T-cell (primary cell): ENCODE data around the gene NFIA. TPM values are rescaled to one million over a fixed set of nuclear protein-coding genes. Genes with fewer than 3 reads are reported as not detected.

Source experiments
- ATAC-seq, 4 experiments: fragments of 200-7000 bp in 3 of 4; fragments of 150-1000 bp in 1 of 4; cut with Tn5 transposase; replicated peaks in 1 of 4; 1 replicate in 3 of 4; 2 replicates in 1 of 4; pipeline ENCODE4 v1.10.0; 2021; ENCODE audit warnings: moderate library complexity in 3 of 4, mild to moderate bottlenecking in 2 of 4, moderate number of reproducible peaks in 1 of 4
- CTCF ChIA-PET, 2 donors: fragments of 300-600 bp; sonication (Branson Sonifier 250); formaldehyde crosslinking; loops; one replicate each; lab custom pipeline; 2022; ENCODE audit warnings: antibody characterized with exemption in 2 of 2; lab: Charles Lee
- POLR2A ChIA-PET, 2 donors: fragments of 300-600 bp; sonication (Branson Sonifier 250); formaldehyde crosslinking; loops; one replicate each; lab custom pipeline; 2022; ENCODE audit warnings: antibody characterized with exemption in 2 of 2; lab: Charles Lee
- DNase-seq, 35 experiments: peaks; one replicate each; pipeline versions ENCODE4 v3.0.0 to v3.0.0-alpha.2; 2013 to 2023
- H3K27ac ChIP-seq: one replicate; pipeline ENCODE4 v1.5.1; 2013; ENCODE audit warnings: low read length
- H3K27me3 ChIP-seq, 2 experiments: replicated peaks in 1 of 2; 1 replicate in 1 of 2; 2 replicates in 1 of 2; pipeline versions ENCODE4 v1.6.1 to v1.7.0; 2013; ENCODE audit warnings: low read length in 1 of 2, mixed read lengths in 1 of 2; ENCODE audit not compliant: control insufficient read depth in 2 of 2, insufficient read depth in 2 of 2; ENCODE audit errors: extremely low read depth in 1 of 2
- H3K36me3 ChIP-seq, 2 donors: 1 replicate in 1 of 2; 2 replicates in 1 of 2; pipeline versions ENCODE4 v1.6.1 to v1.7.0; 2013; ENCODE audit warnings: low read length in 1 of 2; ENCODE audit not compliant: control insufficient read depth in 2 of 2, insufficient read depth in 1 of 2; ENCODE audit errors: extremely low read depth in 1 of 2
- H3K4me1 ChIP-seq, 2 experiments: 1 replicate in 1 of 2; 2 replicates in 1 of 2; pipeline versions ENCODE4 v1.6.1 to v1.7.0; 2013; ENCODE audit warnings: low read length in 2 of 2, mixed read lengths in 1 of 2; ENCODE audit not compliant: insufficient read depth in 2 of 2, control insufficient read depth in 1 of 2; ENCODE audit errors: extremely low read depth in 1 of 2
- H3K4me3 ChIP-seq, 2 donors: 1 replicate in 1 of 2; 2 replicates in 1 of 2; pipeline versions ENCODE4 v1.5.1 to v1.7.0; 2013; ENCODE audit warnings: mild to moderate bottlenecking in 2 of 2, low read length in 1 of 2, moderate library complexity in 1 of 2; ENCODE audit not compliant: control insufficient read depth in 1 of 2; ENCODE audit errors: extremely low read depth in 1 of 2
- H3K9me3 ChIP-seq: 2 replicates; pipeline ENCODE4 v1.7.0; 2013
- H3K27ac Mint-ChIP-seq, 2 donors: one replicate each; pipeline ENCODE4 v1.8.0; 2020 to 2021; ENCODE audit warnings: mild to moderate bottlenecking in 2 of 2, mixed read lengths in 2 of 2
- H3K27me3 Mint-ChIP-seq, 2 donors: one replicate each; pipeline ENCODE4 v1.8.0; 2021 to 2022; ENCODE audit warnings: mixed read lengths in 2 of 2
- H3K36me3 Mint-ChIP-seq: one replicate; pipeline ENCODE4 v1.8.0; 2021; ENCODE audit warnings: mixed read lengths
- H3K4me1 Mint-ChIP-seq, 3 donors: one replicate each; pipeline ENCODE4 v1.8.0; 2020 to 2022; ENCODE audit warnings: mixed read lengths in 3 of 3, mild to moderate bottlenecking in 1 of 3
- H3K4me3 Mint-ChIP-seq, 3 donors: one replicate each; pipeline ENCODE4 v1.8.0; 2020 to 2022; ENCODE audit warnings: mild to moderate bottlenecking in 3 of 3, mixed read lengths in 3 of 3, moderate library complexity in 3 of 3
- H3K9me3 Mint-ChIP-seq, 3 donors: one replicate each; pipeline ENCODE4 v1.8.0; 2020 to 2022; ENCODE audit warnings: mixed read lengths in 3 of 3
- WGBS: methylation state at CpG from one replicate; pipeline ENCODE4 v1.1.5; 2013; ENCODE audit warnings: missing lambda C conversion rate; ENCODE audit not compliant: insufficient coverage; 5-methylcytosine and 5-hydroxymethylcytosine counted together
- total RNA-seq, 35 experiments: library from RNA in 6 of 35; stranded (reverse) in 6 of 35; fragments of 120-200 nt in 1 of 35; gene quantifications; one replicate each; pipeline versions ENCODE4 v1.2.1 to v1.2.4 and lab custom pipeline; 2013 to 2026

NFIA gene
- total RNA-seq, 5 donors from 2014 or later (not counting 1 experiment from before 2014, with no cell fraction given), result 5.1 to 10.1 (median 7.1) TPM

DNA sequence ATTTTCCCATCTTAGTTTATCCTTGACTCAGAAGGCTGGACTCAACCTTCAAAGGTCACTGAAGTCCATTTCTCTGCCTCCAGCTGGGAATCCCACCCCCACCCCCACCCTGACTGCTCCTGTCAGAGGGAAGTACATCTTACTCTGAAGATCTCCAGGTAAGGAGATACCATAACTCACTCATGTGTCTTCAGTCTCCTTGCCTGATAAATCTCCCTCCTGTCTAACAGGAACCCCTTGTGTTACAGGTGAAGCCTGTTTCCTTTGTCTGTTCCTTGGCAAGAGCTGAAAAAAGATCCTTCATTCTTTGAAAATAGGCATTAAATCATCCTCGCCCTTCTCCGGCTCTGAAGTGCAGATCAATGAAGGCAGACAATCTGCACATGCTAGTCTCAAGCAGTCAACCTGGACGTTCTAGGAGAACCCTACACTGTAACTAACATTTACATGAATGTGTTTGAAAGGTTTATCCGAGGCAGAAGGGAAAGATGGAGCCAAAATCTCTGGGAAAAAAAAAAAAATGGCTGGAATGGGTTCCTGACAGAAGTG, 392.0 kb downstream of the NFIA start:
- Mint-ChIP-seq H3K9me3 (no peaks in the 10 kb centered on the region), H3K4me3 (no peak overlapping the region), H3K36me3 (no peaks in the 10 kb centered on the region), H3K27me3 (peaks cover 11 to 17% of the 10 kb centered on the region in 2 donors), H3K4me1 (no peaks in the 10 kb centered on the region), H3K27ac (no peak overlapping the region)
- Histone ChIP-seq H3K36me3 (no peaks in the 10 kb centered on the region), H3K4me3 (no peak overlapping the region), H3K4me1 (no peaks in the 10 kb centered on the region), H3K27me3 (peaks cover 0 to 6% of the 10 kb centered on the region in 2 experiments), H3K27ac (no peak overlapping the region), H3K9me3 (no peaks in the 10 kb centered on the region)
- no CpG with 5 or more reads among the region's 4 CpGs for WGBS
- DNase-seq (no peak), ATAC-seq (no peak)
- ChIA-PET CTCF (interaction anchor here in 1 of 2 donors (0.7 kb wide), 1 partner anchor 85 kb away, joined by 4 read pairs; no protein-coding TSS in a partner anchor), POLR2A (no interaction called here)

DNA sequence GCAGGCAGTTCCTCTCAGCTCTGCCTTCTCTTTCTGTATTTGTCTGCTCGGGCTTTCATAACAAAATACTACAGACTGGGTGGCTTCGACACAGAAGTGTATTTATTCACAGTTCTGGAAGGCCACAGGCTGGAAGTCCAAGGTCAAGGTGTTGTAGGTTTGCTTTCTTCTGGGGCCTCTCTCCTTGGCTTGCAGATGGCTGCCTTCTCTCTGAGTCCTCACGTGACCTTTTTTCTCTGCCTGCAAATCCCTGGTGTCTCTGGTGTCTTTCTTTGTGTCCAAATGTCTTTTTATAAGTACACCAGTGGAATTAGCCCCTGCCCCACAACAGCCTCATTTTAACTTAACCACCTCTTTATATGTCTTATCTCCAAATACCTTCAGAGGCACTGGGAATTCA, 392.6 kb downstream of the NFIA start:
- ChIA-PET POLR2A (no interaction called here), CTCF (interaction anchor here in 1 of 2 donors (0.7 kb wide), 1 partner anchor 85 kb away, joined by 4 read pairs; no protein-coding TSS in a partner anchor)
- H3K36me3 ChIP-seq, result no peaks in the 10 kb centered on the region
- DNase-seq (no peak), ATAC-seq (no peak)
- Mint-ChIP-seq H3K27me3 (peaks cover 11 to 17% of the 10 kb centered on the region in 2 donors), H3K36me3 (no peaks in the 10 kb centered on the region), H3K4me1 (no peaks in the 10 kb centered on the region), H3K9me3 (no peaks in the 10 kb centered on the region), H3K4me3 (no peak overlapping the region), H3K27ac (no peak overlapping the region)
- H3K9me3 ChIP-seq, result no peaks in the 10 kb centered on the region
- peaks cover 0 to 9% of the 10 kb centered on the region in 2 experiments for H3K27me3 ChIP-seq
- H3K27ac ChIP-seq, result no peak overlapping the region
- no peak overlapping the region for H3K4me3 ChIP-seq
- WGBS, result no CpG with 5 or more reads among the region's 3 CpGs
- no peaks in the 10 kb centered on the region for H3K4me1 ChIP-seq

DNA sequence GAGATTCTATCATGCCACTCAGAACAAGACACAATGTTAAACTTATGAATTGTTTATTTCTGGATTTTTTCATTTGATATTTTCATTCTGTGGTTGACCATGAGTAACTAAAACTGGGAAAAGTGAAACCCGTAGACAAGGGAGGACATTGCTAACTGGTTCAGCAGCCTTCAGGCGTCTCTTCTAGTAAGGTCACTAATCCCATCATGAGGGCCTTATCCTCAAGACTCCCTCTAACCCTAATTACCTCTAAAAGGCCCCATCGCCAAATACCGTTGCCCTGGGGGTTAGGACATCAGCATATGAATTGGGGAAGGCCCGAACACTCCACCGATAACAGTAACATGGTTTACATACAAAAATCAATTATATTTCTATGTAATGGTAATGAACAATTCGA, 394.9 kb downstream of the NFIA start:
- no peak for ATAC-seq
- Histone ChIP-seq H3K4me3 (no peak overlapping the region), H3K27me3 (peaks cover 0 to 16% of the 10 kb centered on the region in 2 experiments), H3K36me3 (no peaks in the 10 kb centered on the region), H3K4me1 (no peaks in the 10 kb centered on the region), H3K9me3 (no peaks in the 10 kb centered on the region), H3K27ac (no peak overlapping the region)
- Mint-ChIP-seq H3K4me1 (no peaks in the 10 kb centered on the region), H3K9me3 (no peaks in the 10 kb centered on the region), H3K4me3 (no peak overlapping the region), H3K27ac (no peak overlapping the region), H3K36me3 (no peaks in the 10 kb centered on the region), H3K27me3 (peaks cover 21 to 30% of the 10 kb centered on the region in 2 donors)
- POLR2A ChIA-PET, result no interaction called here
- CTCF ChIA-PET, result no interaction called here
- WGBS, result no CpG with 5 or more reads among the region's 7 CpGs
- DNase-seq, result no peak

DNA sequence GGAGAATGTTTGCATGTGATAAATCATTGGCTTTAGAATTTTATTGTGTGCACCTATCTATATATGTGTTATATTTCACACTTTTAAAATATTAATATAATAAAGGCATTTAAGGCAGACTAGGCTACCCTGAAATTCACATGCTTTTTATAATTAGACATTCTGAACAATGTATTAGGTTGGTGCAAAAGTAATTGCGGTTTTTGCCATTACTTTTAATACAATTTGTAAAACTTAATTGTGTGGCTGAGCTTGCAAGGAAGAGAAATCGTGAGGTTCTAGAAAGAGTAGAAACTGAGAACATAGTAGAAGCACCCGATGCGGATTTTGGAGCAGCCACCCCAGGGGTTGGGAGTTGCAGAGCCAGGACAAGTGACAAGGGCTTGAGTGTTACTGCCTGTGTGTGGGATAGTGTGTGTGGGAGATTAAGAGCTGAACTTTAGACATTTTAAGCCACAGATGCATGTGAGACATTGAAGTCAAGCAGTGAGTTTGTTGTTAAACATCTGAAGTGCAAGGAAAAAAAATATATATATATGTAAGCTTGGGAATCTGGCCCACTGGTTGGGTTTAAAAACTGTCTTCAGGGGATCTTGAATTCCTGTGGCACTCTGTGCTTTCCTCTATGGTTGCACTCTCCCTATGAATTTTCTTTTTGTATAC, 398.0 kb downstream of the NFIA start:
- Histone ChIP-seq H3K27me3 (peaks cover 0 to 16% of the 10 kb centered on the region in 2 experiments), H3K27ac (no peak overlapping the region), H3K9me3 (no peaks in the 10 kb centered on the region), H3K4me1 (no peaks in the 10 kb centered on the region), H3K4me3 (no peak overlapping the region), H3K36me3 (no peaks in the 10 kb centered on the region)
- Mint-ChIP-seq H3K4me1 (no peaks in the 10 kb centered on the region), H3K9me3 (no peaks in the 10 kb centered on the region), H3K36me3 (no peaks in the 10 kb centered on the region), H3K4me3 (no peak overlapping the region), H3K27me3 (peaks cover 12 to 29% of the 10 kb centered on the region in 2 donors), H3K27ac (no peak overlapping the region)
- WGBS, result 86% methylated on average over 3 of the region's 4 CpGs
- DNase-seq, result no peak
- no peak for ATAC-seq
- POLR2A ChIA-PET, result no interaction called here
- CTCF ChIA-PET, result no interaction called here

DNA sequence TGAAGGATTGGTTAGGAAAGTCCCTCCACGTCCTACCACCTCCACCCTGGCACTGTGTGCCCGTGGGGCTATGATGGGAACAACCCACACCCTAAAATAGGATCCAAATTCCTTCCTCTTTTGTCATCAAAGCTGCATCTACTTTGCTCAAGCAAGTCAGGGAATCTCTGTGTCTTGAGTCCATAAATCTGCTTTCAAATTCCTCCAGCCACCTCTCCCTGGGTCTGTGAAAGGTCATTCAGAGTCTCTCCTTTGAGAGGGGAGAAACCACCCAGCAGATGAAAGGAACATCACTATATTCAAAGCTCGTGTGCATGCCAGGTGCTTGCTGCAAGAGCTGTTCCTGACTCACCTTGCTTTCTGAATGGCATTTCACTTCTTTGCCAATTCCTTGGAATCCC, 399.0 kb downstream of the NFIA start:
- H3K36me3 Mint-ChIP-seq, result no peaks in the 10 kb centered on the region
- no peak for DNase-seq
- Histone ChIP-seq H3K9me3 (no peaks in the 10 kb centered on the region), H3K4me1 (no peaks in the 10 kb centered on the region), H3K27me3 (peaks cover 0 to 16% of the 10 kb centered on the region in 2 experiments), H3K27ac (no peak overlapping the region), H3K4me3 (no peak overlapping the region), H3K36me3 (no peaks in the 10 kb centered on the region)
- no peaks in the 10 kb centered on the region for H3K4me1 Mint-ChIP-seq
- ChIA-PET POLR2A (no interaction called here), CTCF (no interaction called here)
- peaks cover 10 to 25% of the 10 kb centered on the region in 2 donors for H3K27me3 Mint-ChIP-seq
- H3K4me3 Mint-ChIP-seq, result no peak overlapping the region
- WGBS, result no CpG with 5 or more reads among the region's 3 CpGs
- H3K27ac Mint-ChIP-seq, result no peak overlapping the region
- H3K9me3 Mint-ChIP-seq, result no peaks in the 10 kb centered on the region
- no peak for ATAC-seq

DNA sequence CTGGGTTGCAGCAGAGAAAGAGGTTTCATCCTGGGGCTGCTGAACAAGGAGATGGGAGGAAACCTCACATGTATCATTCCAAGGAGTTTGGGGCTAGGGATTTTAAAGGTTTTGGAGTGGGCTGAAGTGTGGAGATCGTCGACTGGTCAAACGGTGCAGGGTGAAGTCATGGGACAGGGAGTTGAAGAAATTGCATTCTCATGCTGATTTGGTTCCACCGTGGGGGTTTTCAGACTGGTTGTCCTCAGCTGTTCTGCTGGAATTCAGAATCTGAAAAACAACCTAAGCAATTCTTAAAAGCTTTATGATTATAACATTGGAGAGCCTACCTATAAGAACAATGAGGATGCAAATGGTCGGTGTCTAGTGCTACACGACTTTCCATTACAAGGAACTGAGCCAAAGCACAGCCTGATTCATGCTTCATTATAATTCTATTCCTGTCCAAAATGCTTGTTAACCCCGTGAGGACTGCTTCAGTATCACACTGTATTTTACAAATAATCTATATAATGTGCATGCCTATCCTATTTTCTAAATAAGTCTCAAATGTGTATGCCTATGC, 399.9 kb downstream of the NFIA start:
- Mint-ChIP-seq H3K27ac (no peak overlapping the region), H3K27me3 (peaks cover 10 to 19% of the 10 kb centered on the region in 2 donors), H3K4me3 (no peak overlapping the region), H3K9me3 (no peaks in the 10 kb centered on the region), H3K4me1 (no peaks in the 10 kb centered on the region), H3K36me3 (no peaks in the 10 kb centered on the region)
- ATAC-seq (no peak), DNase-seq (no peak)
- ChIA-PET CTCF (no interaction called here), POLR2A (no interaction called here)
- H3K36me3 ChIP-seq, result no peaks in the 10 kb centered on the region
- H3K27ac ChIP-seq, result no peak overlapping the region
- H3K27me3 ChIP-seq, result peaks cover 0 to 13% of the 10 kb centered on the region in 2 experiments
- 60% methylated on average over 1 of the region's 7 CpGs for WGBS
- H3K9me3 ChIP-seq, result no peaks in the 10 kb centered on the region
- no peak overlapping the region for H3K4me3 ChIP-seq
- no peaks in the 10 kb centered on the region for H3K4me1 ChIP-seq
